ENCODE measurements around the gene TMEM131L. TPM values are rescaled to one million over a fixed set of nuclear protein-coding genes. Genes with fewer than 3 reads are reported as not detected.

Gene TMEM131L
- total RNA-seq, 2 experiments from 2014 or later, result 25.2 to 26.3 TPM

- Mint-ChIP-seq H3K9me3 (no peaks in the 10 kb centered on the region), H3K36me3 (ENCODE audit: low read depth) (peaks cover 13% of the 10 kb centered on the region), H3K4me1 (peaks cover 64% of the 10 kb centered on the region), H3K27me3 (no peaks in the 10 kb centered on the region), H3K27ac (no peak overlapping the region), H3K4me3 (no peak overlapping the region)
- DNase-seq, result no peak
- ChIA-PET CTCF (interaction anchor here (0.8 to 2.2 kb wide), 6 partner anchors 14 to 160 kb away, joined by 3 to 10 read pairs (median 5); partner anchors contain the start of gene TMEM131L), POLR2A (interaction anchor here (0.8 to 2.3 kb wide), 7 partner anchors 8 to 138 kb away, joined by 3 to 9 read pairs (median 4); partner anchors contain the start of gene TMEM131L)
Observed at GRCh38 chr4:153483432-153484418, 17.6 kb downstream of the TMEM131L start.

- no peak overlapping the region for H3K4me3 Mint-ChIP-seq
- POLR2A ChIA-PET, result interaction anchor here (0.7 to 5.2 kb wide), 2 partner anchors 11 to 17 kb away, joined by 3 to 98 read pairs; partner anchors contain the start of gene TMEM131L
- H3K27me3 Mint-ChIP-seq, result no peaks in the 10 kb centered on the region
- no peak overlapping the region for H3K27ac Mint-ChIP-seq
- CTCF ChIA-PET, result interaction anchor here (2.0 to 2.4 kb wide), 2 partner anchors 10 to 13 kb away, joined by 5 to 6 read pairs; no protein-coding TSS in a partner anchor
- DNase-seq, result no peak
- H3K9me3 Mint-ChIP-seq, result no peaks in the 10 kb centered on the region
- H3K4me1 Mint-ChIP-seq, result peaks cover 73% of the 10 kb centered on the region
- H3K36me3 Mint-ChIP-seq (ENCODE audit: low read depth), result peaks cover 12% of the 10 kb centered on the region
Observed at GRCh38 chr4:153485359-153485758, 19.2 kb downstream of the TMEM131L start.

- H3K4me3 Mint-ChIP-seq, result no peak overlapping the region
- H3K36me3 Mint-ChIP-seq (ENCODE audit: low read depth), result peaks cover 10% of the 10 kb centered on the region
- H3K27ac Mint-ChIP-seq, result no peak overlapping the region
Observed at GRCh38 chr4:153485860-153486259, 19.7 kb downstream of the TMEM131L start.

GRCh38 chr4:153486281-153487151 is 20.4 kb downstream of the TMEM131L start:
- H3K36me3 Mint-ChIP-seq (ENCODE audit: low read depth), result peaks cover 8% of the 10 kb centered on the region
- peaks cover 72% of the 10 kb centered on the region for H3K4me1 Mint-ChIP-seq
- H3K9me3 Mint-ChIP-seq, result no peaks in the 10 kb centered on the region
- POLR2A ChIA-PET, result interaction anchor here (0.9 to 5.4 kb wide), 7 partner anchors 10 to 55 kb away, joined by 3 to 98 read pairs (median 4); partner anchors contain the start of gene TMEM131L
- no peak overlapping the region for H3K4me3 Mint-ChIP-seq
- H3K27me3 Mint-ChIP-seq, result no peaks in the 10 kb centered on the region
- peak overlapping the region; percentile 89 for H3K27ac Mint-ChIP-seq
- no peak for DNase-seq
- CTCF ChIA-PET, result interaction anchor here (0.6 to 4.2 kb wide), 8 partner anchors 11 to 87 kb away, joined by 3 to 15 read pairs (median 4); partner anchors contain the start of gene TMEM131L

More at GRCh38 chr4:153485860-153486259, 19.7 kb downstream of the TMEM131L start:
- Mint-ChIP-seq H3K27me3 (no peaks in the 10 kb centered on the region), H3K4me1 (peaks cover 70% of the 10 kb centered on the region), H3K9me3 (no peaks in the 10 kb centered on the region)
- ChIA-PET CTCF (interaction anchor here (1.0 to 4.2 kb wide), 5 partner anchors 11 to 88 kb away, joined by 3 to 15 read pairs (median 5); no protein-coding TSS in a partner anchor), POLR2A (interaction anchor here (1.0 to 5.4 kb wide), 6 partner anchors 9 to 55 kb away, joined by 3 to 98 read pairs (median 6); partner anchors contain the start of gene TMEM131L)
- DNase-seq, result no peak

GRCh38 chr4:153488006-153488891 is 22.1 kb downstream of the TMEM131L start:
- Mint-ChIP-seq H3K36me3 (ENCODE audit: low read depth) (peaks cover 12% of the 10 kb centered on the region), H3K27me3 (no peaks in the 10 kb centered on the region), H3K9me3 (no peaks in the 10 kb centered on the region), H3K4me3 (peak overlapping the region; percentile 66), H3K27ac (peak overlapping the region; percentile 89), H3K4me1 (peaks cover 75% of the 10 kb centered on the region)
- DNase-seq, result peak; percentile 65
- ChIA-PET POLR2A (interaction anchor here (0.7 to 5.4 kb wide), 16 partner anchors 9 to 952 kb away, joined by 3 to 98 read pairs (median 4); partner anchors contain the start of genes FBXW7 and TMEM131L), CTCF (interaction anchor here (0.9 to 4.2 kb wide), 9 partner anchors 9 to 156 kb away, joined by 3 to 15 read pairs (median 3); partner anchors contain the start of genes MND1 and TMEM131L)

- no peaks in the 10 kb centered on the region for H3K27me3 Mint-ChIP-seq
- ChIA-PET CTCF (interaction anchor here (1.6 to 4.2 kb wide), 3 partner anchors 8 to 84 kb away, joined by 4 to 15 read pairs (median 6); no protein-coding TSS in a partner anchor), POLR2A (interaction anchor here (0.7 to 5.4 kb wide), 9 partner anchors 11 to 954 kb away, joined by 3 to 98 read pairs (median 5); partner anchors contain the start of genes FBXW7 and TMEM131L)
- no peaks in the 10 kb centered on the region for H3K9me3 Mint-ChIP-seq
- no peak for DNase-seq
- H3K27ac Mint-ChIP-seq, result peak overlapping the region; percentile 89
- H3K4me1 Mint-ChIP-seq, result peaks cover 80% of the 10 kb centered on the region
- peaks cover 20% of the 10 kb centered on the region for H3K36me3 Mint-ChIP-seq (ENCODE audit: low read depth)
- peak overlapping the region; percentile 66 for H3K4me3 Mint-ChIP-seq
Observed at GRCh38 chr4:153489856-153490558, 23.8 kb downstream of the TMEM131L start.

- CTCF ChIA-PET, result interaction anchor here (1.9 kb wide), 1 partner anchor 33 kb away, joined by 4 read pairs; no protein-coding TSS in a partner anchor
- Mint-ChIP-seq H3K4me1 (peaks cover 82% of the 10 kb centered on the region), H3K4me3 (peak overlapping the region; percentile 57), H3K27me3 (no peaks in the 10 kb centered on the region), H3K27ac (peak overlapping the region; percentile 67), H3K36me3 (ENCODE audit: low read depth) (peaks cover 20% of the 10 kb centered on the region), H3K9me3 (no peaks in the 10 kb centered on the region)
- no peak for DNase-seq
- POLR2A ChIA-PET, result interaction anchor here (0.7 to 5.4 kb wide), 6 partner anchors 8 to 100 kb away, joined by 3 to 43 read pairs (median 4); no protein-coding TSS in a partner anchor
Observed at GRCh38 chr4:153490985-153491483, 24.9 kb downstream of the TMEM131L start.

GRCh38 chr4:153494562-153494961 is 28.4 kb downstream of the TMEM131L start:
- Mint-ChIP-seq H3K27ac (peak overlapping the region; percentile 53), H3K4me1 (peaks cover 77% of the 10 kb centered on the region), H3K4me3 (no peak overlapping the region), H3K36me3 (ENCODE audit: low read depth) (peaks cover 24% of the 10 kb centered on the region), H3K9me3 (no peaks in the 10 kb centered on the region), H3K27me3 (no peaks in the 10 kb centered on the region)
- DNase-seq, result no peak
- ChIA-PET CTCF (no interaction called here), POLR2A (interaction anchor here (0.6 to 2.8 kb wide), 5 partner anchors 26 to 29 kb away, joined by 3 to 14 read pairs (median 7); partner anchors contain the start of gene TMEM131L)

- H3K36me3 Mint-ChIP-seq (ENCODE audit: low read depth), result peaks cover 23% of the 10 kb centered on the region
- peaks cover 75% of the 10 kb centered on the region for H3K4me1 Mint-ChIP-seq
- no peak for DNase-seq
- H3K27ac Mint-ChIP-seq, result peak overlapping the region; percentile 91
- H3K27me3 Mint-ChIP-seq, result no peaks in the 10 kb centered on the region
- ChIA-PET CTCF (interaction anchor here (0.7 to 1.1 kb wide), 4 partner anchors 17 to 63 kb away, joined by 3 to 5 read pairs (median 3); no protein-coding TSS in a partner anchor), POLR2A (interaction anchor here (0.9 to 1.6 kb wide), 3 partner anchors 25 to 29 kb away, joined by 4 to 7 read pairs (median 7); partner anchors contain the start of gene TMEM131L)
- H3K4me3 Mint-ChIP-seq, result no peak overlapping the region
- H3K9me3 Mint-ChIP-seq, result no peaks in the 10 kb centered on the region
Observed at GRCh38 chr4:153495480-153496193, 29.5 kb downstream of the TMEM131L start.

- peaks cover 21% of the 10 kb centered on the region for H3K36me3 Mint-ChIP-seq (ENCODE audit: low read depth)
- peaks cover 76% of the 10 kb centered on the region for H3K4me1 Mint-ChIP-seq
- ChIA-PET CTCF (interaction anchor here (1.0 to 3.6 kb wide), 6 partner anchors 8 to 77 kb away, joined by 4 to 21 read pairs (median 6); partner anchors contain the start of gene TMEM131L), POLR2A (interaction anchor here (0.6 to 3.9 kb wide), 18 partner anchors 8 to 154 kb away, joined by 3 to 60 read pairs (median 4); partner anchors contain the start of gene TMEM131L)
- H3K9me3 Mint-ChIP-seq, result no peaks in the 10 kb centered on the region
- peak overlapping the region; percentile 91 for H3K27ac Mint-ChIP-seq
- peak overlapping the region; percentile 44 for H3K4me3 Mint-ChIP-seq
- no peaks in the 10 kb centered on the region for H3K27me3 Mint-ChIP-seq
- DNase-seq, result peak; percentile 62
Observed at GRCh38 chr4:153497091-153497531, 31.0 kb downstream of the TMEM131L start.

Data from activated CD4-positive, alpha-beta memory T cell treated with anti-CD3 and anti-CD28 coated beads, Interleukin-2, amount 10 ng/mL, durations not matched to agents 7 days and 5 days (primary cell).